Stimulated activated naive CD8-positive, alpha-beta T cell treated with anti-CD3 and anti-CD28 coated beads, Interleukin-15, amount 100 ng/mL, for 72 hours (primary cell): ENCODE measurements around the gene TIMM13.

Experiments used
- ATAC-seq: fragments of 150-1000 bp; cut with Tn5 transposase; 2 replicates; pipeline ENCODE4 v1.10.0; 2021; ENCODE audit warnings: mild to moderate bottlenecking, moderate library complexity
- DNase-seq, 2 donors: peaks; one replicate each; pipeline ENCODE4 v3.0.0; 2021 to 2022
- H3K27ac Mint-ChIP-seq, 2 donors: one replicate each; pipeline ENCODE4 v1.8.0; 2022; ENCODE audit warnings: mild to moderate bottlenecking in 2 of 2, mixed read lengths in 2 of 2, moderate library complexity in 2 of 2
- H3K27me3 Mint-ChIP-seq: one replicate; pipeline ENCODE4 v1.8.0; 2022; ENCODE audit warnings: mixed read lengths
- H3K4me1 Mint-ChIP-seq: one replicate; pipeline ENCODE4 v1.8.0; 2022; ENCODE audit warnings: mild to moderate bottlenecking, mixed read lengths
- H3K4me3 Mint-ChIP-seq, 2 donors: one replicate each; pipeline ENCODE4 v1.8.0; 2022; ENCODE audit warnings: mild to moderate bottlenecking in 2 of 2, mixed read lengths in 2 of 2, moderate library complexity in 1 of 2
- H3K9me3 Mint-ChIP-seq, 2 donors: one replicate each; pipeline ENCODE4 v1.8.0; 2022; ENCODE audit warnings: mixed read lengths in 2 of 2

TIMM13 gene

DNA sequence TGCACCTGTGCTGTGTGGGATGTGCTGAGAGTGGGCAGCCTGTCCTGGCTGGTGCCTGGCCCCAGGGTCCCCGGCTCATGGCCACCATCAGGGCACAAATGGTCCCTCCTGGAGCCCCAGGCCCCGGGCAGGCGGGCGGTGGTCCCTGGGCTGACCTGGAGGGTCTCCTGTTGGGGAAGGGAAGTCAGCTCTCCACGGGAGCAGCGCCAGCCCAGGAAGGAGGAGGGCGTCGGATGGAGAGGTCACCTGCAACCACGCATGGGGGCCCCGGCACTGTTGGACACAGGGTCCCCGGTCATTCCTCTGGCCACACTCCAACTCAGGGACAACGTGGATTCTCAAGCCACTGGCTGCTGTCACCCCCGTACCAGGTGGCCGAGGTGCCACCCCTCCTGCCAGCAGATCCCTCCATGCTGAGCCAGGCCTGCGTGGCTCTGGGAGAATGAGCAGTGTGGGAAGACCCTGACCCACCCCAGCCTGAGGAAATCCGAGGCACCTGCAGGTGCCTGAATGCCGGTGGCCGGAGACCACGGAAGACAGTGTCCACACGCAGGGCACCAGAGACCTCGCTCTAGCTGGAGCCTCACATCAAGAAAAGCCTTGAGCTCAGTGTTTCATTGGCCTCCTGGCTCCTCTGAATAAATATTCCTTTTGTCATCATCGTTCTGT, 15.9 kb upstream of the TIMM13 start:
- ATAC-seq (no peak), DNase-seq (no peak)
- H3K27ac Mint-ChIP-seq = no peak overlapping the region
- peak overlapping the region in 1 of 2 donors; percentile 11 for H3K4me3 Mint-ChIP-seq
- no peaks in the 10 kb centered on the region for H3K9me3 Mint-ChIP-seq
- no peaks in the 10 kb centered on the region for H3K27me3 Mint-ChIP-seq
- H3K4me1 Mint-ChIP-seq = peaks cover 27% of the 10 kb centered on the region

DNA sequence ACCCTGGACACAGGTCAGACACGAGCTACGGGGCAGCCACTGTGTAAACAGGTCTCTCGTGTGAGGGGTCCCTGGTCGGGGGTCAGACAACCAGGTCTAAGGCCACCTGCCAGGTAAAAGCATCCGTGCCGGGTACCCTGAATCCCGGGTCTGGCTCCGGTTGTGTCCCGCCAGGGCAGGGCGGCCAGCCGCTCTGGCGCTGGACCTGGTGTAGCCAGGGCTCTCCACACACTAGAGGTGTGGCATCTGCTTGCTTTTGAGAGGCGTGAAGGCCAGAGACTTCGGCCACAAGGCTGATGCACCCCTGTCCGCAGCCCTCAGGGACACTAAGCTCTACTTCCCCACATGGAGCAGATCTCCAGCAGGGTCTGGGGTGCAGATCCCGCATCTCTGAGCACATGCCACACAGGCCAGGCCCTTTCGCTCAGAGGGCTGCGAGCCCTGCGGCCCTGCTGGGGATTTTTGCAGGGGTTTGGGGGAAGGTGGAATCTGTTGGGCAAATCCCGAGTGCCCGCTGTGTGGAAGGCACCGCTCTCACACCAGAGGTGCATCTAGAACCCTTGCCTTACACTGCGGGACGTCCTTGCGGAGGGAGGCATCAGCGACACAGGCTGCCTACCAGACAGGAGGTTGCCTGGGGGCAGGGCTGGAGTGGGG, 13.8 kb upstream of the TIMM13 start:
- no peaks in the 10 kb centered on the region for H3K9me3 Mint-ChIP-seq
- H3K4me3 Mint-ChIP-seq = no peak overlapping the region
- H3K27ac Mint-ChIP-seq = no peak overlapping the region
- peaks cover 7% of the 10 kb centered on the region for H3K4me1 Mint-ChIP-seq
- H3K27me3 Mint-ChIP-seq = no peaks in the 10 kb centered on the region
- ATAC-seq (no peak), DNase-seq (no peak)

DNA sequence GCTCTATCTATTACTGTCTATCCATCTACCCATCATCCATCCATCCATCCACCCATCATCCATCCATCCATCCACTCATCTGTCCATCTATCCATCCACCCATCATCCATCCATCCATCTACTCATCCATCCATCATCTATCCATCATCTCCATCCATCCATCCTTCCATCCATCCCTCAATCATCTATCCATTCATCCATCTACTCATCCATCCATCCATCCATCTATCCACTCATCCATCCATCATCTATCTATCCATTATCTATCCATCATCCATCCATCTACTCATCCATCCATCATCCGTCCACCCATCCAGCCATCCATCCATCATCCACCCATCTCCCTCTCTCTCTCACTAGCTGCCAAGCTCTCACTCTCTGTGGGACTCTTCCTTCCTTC, 13.1 kb upstream of the TIMM13 start:
- ATAC-seq (no peak), DNase-seq (no peak)
- Mint-ChIP-seq H3K27ac (peak overlapping the region; percentile 0), H3K9me3 (no peaks in the 10 kb centered on the region), H3K27me3 (no peaks in the 10 kb centered on the region), H3K4me1 (peaks cover 4% of the 10 kb centered on the region), H3K4me3 (no peak overlapping the region)

DNA sequence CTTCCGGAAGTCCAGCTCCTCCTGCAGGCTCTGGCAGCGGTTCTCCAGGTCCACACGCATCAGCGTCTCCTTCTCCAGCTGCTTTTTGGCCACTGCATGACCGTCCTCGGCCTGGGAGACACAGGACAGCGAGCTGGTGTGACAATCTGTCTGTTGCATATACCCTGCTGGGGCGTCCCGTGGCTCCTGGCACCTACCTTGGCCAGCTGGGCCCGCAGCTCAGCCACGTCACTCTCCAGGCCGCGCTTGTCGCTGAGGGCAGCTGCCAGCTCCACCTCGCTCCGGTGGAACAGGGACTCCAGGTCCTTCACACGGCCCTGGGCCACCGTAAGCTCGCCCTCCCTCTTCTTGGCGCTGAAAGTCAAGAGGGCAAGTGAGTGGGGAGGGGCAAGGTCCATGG, 10.8 kb upstream of the TIMM13 start:
- DNase-seq (no peak), ATAC-seq (no peak)
- H3K4me1 Mint-ChIP-seq = peaks cover 4% of the 10 kb centered on the region
- H3K9me3 Mint-ChIP-seq = no peaks in the 10 kb centered on the region
- H3K4me3 Mint-ChIP-seq = no peak overlapping the region
- no peaks in the 10 kb centered on the region for H3K27me3 Mint-ChIP-seq
- no peak overlapping the region for H3K27ac Mint-ChIP-seq

DNA sequence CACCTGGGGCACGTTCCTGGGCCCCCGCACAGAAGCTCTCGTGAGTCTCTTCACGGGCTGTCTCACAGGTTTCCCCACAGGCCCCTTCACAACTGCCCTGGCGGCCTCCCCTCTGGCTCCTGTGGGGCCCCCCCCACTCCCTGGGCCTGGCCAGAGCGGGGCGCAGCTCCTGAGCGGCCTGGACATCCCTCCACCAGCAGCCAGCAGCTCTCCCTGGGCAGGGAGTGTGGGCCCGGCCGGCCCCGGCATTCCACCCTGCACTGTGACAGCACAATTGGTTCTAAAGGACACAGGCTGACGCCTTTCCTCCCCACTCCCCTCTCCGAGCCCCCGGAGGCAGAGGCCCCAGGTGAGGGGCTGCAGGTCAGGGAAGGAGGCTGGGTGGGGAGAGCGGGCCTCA, 9.5 kb upstream of the TIMM13 start:
- no peak for ATAC-seq

DNA sequence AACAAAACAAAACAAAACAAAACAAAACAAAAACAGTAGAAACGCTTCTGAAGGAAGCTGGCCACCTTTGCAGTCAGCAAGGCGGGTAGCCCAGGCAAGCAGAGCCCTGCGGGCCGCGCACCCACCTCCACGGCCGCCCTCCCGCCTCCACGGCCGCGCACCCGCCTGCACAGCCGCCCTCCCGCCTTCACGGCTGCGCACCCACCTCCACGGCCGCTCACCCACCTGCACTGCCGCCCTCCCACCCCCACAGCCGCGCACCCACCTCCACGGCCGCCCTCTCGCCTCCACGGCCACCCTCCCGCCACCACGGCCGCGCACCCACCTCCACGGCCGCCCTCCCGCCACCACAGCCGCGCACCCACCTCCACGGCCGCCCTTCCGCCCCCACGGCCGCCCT, 9.0 kb upstream of the TIMM13 start:
- Mint-ChIP-seq H3K4me3 (no peak overlapping the region), H3K4me1 (peaks cover under 1% of the 10 kb centered on the region), H3K27ac (no peak overlapping the region), H3K27me3 (no peaks in the 10 kb centered on the region), H3K9me3 (no peaks in the 10 kb centered on the region)
- DNase-seq (no peak), ATAC-seq (peak; percentile 63)

More for the DNA sequence above, 9.5 kb upstream of the TIMM13 start:
- Mint-ChIP-seq H3K4me1 (peaks cover 4% of the 10 kb centered on the region), H3K27ac (no peak overlapping the region), H3K27me3 (no peaks in the 10 kb centered on the region), H3K9me3 (no peaks in the 10 kb centered on the region), H3K4me3 (no peak overlapping the region)
- DNase-seq = no peak

DNA sequence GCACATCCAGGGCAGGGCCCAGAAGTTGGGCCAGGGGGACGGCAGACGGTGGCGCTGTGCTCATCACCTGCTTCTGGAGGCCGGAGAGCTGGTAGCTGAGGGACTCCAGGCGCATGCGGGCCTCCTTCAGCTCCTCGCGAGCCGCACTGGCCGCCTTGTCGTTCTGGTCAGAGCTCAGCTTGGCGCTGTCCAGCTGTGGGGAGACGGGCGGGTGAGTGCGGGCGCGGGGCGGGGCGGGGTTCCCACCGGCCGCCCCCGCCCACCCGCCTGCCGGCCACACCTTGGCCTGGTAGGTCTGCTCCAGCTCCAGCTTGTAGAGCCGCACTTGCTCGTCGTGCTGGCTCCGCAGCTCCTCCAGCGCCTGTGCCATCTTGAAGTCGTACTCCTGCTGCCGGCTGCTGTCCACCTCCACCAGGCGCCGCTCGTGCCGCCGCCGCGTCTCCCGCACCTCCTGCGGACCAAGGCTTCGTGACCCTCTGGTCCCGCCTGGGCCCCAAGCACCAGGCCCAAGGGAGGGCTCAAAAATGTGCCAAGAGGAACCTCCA, 7.4 kb upstream of the TIMM13 start:
- no peaks in the 10 kb centered on the region for H3K9me3 Mint-ChIP-seq
- no peak overlapping the region for H3K4me3 Mint-ChIP-seq
- no peaks in the 10 kb centered on the region for H3K27me3 Mint-ChIP-seq
- peak; percentile 15 for ATAC-seq
- H3K27ac Mint-ChIP-seq = no peak overlapping the region
- peaks cover 7% of the 10 kb centered on the region for H3K4me1 Mint-ChIP-seq
- DNase-seq = no peak

DNA sequence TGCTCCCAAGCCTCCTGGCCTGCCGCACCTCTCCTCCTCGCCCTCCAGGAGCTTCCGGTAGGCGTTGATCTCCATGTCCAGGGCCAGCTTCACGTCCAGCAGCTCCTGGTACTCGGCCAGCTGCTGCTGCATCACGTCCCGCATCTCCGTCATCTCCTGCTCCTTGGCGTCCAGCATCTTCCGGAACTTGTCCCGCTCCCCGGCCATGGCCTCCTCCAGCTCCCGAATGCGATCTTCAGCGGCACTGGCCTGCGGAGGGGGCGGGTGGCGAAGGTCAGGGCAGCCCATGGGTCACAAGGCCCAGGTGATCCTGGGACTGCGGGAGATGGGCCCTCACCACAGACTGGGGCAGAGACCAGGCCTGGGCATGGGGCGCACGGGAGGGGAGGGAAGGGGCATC, 6.9 kb upstream of the TIMM13 start:
- H3K9me3 Mint-ChIP-seq = no peaks in the 10 kb centered on the region

DNA sequence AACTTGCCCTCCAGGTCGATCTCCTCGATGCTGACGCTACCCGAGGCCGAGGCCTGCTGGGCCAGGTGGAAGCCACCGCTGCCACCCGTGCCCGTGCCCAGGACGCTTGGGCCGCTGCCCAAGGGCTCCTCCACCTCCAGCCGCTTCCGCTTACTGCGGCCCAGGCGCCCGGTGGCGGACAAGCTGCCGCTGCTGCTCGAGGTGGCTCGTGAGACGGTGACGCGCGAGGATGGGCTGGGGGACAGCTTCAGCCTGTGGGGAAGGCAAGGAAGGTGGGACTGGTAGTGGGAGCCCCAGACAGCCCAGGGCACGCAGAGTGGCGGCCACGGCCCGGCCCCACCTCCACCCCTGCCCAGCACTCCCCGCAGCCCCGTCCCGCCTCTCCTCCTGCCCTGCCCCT, 6.5 kb upstream of the TIMM13 start:
- H3K27me3 Mint-ChIP-seq = no peaks in the 10 kb centered on the region
- H3K9me3 Mint-ChIP-seq = no peaks in the 10 kb centered on the region
- DNase-seq (no peak), ATAC-seq (no peak)
- H3K27ac Mint-ChIP-seq = no peak overlapping the region
- H3K4me1 Mint-ChIP-seq = peaks cover 11% of the 10 kb centered on the region
- H3K4me3 Mint-ChIP-seq = no peak overlapping the region

More for the DNA sequence above, 6.9 kb upstream of the TIMM13 start:
- no peak for DNase-seq
- peak; percentile 7 for ATAC-seq
- Mint-ChIP-seq H3K27me3 (no peaks in the 10 kb centered on the region), H3K4me1 (peaks cover 7% of the 10 kb centered on the region), H3K27ac (no peak overlapping the region), H3K4me3 (no peak overlapping the region)

DNA sequence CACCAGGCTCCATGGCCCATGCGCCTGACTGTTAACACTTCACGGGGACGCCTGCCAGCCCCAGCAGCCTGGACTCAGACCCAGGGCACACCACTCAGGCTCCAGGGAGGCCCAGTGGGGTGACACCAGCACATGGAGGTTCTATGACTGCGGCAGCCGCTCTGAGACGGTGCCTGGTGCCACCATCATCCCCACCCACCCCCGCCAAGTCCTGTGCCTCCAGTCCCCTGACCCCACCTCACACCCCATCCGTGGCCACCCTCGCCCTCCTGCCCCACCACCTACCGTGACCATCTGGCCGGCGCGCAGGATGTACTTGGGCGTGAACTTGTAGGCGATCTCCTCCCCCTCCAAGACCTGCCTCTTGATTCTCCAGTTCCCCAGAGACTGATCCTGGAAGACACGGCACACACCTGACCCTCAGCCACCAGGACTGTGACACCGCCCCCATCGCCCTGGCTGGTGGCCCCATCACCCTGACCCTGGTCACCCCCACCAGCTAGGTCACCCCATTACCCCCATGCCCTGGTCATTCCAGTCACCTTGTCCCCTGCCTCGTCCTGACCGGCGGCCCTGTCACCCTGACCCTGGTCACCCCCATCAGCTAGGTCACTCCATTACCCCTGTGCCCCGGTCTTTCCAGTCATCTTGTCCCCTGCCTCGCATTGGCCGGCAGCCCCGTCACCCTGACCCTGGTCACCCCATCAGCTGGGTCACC, 4.9 kb upstream of the TIMM13 start:
- Mint-ChIP-seq H3K27ac (peak overlapping the region in 1 of 2 donors; percentile 54), H3K27me3 (no peaks in the 10 kb centered on the region), H3K9me3 (no peaks in the 10 kb centered on the region), H3K4me3 (no peak overlapping the region), H3K4me1 (peaks cover 27% of the 10 kb centered on the region)
- DNase-seq (no peak), ATAC-seq (no peak)

DNA sequence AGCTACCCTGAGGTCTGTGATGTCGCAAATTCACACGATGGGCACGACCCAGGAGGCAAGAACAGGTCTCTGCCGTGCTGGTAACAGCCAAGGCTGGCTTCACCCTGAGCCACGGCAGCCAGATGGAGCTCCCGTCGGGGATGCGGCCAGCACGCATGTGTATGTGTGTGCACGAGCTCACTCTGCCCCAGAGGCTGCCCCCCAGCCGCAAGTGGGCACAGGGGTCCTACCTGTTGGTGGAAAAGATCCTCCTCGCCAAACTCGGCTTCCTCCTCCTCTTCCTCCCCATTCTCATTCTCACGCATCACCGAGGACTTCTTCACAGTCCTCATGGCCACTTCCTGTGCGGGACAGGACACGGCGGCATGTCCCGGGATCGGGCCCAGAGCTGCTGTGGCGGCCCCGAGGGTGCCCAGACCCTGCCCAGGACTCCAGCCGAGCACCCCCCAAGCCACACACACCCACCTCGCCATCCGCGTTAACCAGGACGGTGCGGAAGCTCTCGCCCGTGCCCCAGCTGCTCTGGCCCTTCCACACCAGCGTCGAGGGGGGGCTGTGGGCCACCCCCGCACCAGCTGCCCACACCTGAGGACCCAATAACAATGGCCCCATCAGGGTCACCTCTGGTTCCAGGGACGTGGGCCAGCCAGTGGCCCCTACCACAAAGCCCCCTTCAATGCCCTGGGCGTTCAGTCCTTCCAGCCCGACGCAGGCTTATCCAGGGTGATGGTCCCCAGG, 4.1 kb upstream of the TIMM13 start:
- H3K27ac Mint-ChIP-seq = peak overlapping the region in 1 of 2 donors; percentile 54
- ATAC-seq (no peak), DNase-seq (no peak)
- no peaks in the 10 kb centered on the region for H3K9me3 Mint-ChIP-seq
- H3K4me3 Mint-ChIP-seq = no peak overlapping the region
- H3K27me3 Mint-ChIP-seq = no peaks in the 10 kb centered on the region
- H3K4me1 Mint-ChIP-seq = peaks cover 33% of the 10 kb centered on the region

DNA sequence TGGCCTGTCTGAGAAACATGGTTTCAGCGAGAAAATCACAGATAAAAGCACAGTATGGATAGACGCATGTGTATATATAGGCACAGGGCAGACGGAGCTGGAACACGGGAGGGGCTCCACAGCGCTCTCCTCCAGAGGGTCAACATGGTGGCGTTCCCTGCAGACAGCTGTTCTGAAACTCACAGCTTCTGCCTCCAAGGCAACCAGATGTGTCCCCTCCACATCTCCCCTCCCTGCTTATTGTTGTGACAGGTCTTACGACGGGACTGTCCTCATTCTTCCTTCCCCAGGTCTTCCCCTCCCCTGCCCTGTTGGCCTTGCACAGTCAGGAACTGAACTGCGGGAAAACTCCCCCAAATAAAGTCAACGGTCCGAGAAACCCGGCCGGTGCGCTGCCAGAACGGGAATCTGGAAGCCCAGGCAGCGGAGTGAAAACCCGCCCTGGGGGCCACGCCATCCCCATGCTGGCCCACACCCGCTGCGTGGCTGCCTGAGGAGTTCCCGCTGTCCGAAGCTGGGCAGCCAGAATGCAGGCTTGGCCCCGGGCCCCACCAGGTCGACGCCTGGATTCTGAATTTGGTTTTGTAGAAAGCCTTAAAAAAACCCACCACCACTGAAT, 2.6 kb upstream of the TIMM13 start:
- ATAC-seq (no peak), DNase-seq (no peak)
- Mint-ChIP-seq H3K27ac (peak overlapping the region in 1 of 2 donors; percentile 86), H3K9me3 (no peaks in the 10 kb centered on the region), H3K4me1 (peaks cover 43% of the 10 kb centered on the region), H3K4me3 (no peak overlapping the region), H3K27me3 (no peaks in the 10 kb centered on the region)

DNA sequence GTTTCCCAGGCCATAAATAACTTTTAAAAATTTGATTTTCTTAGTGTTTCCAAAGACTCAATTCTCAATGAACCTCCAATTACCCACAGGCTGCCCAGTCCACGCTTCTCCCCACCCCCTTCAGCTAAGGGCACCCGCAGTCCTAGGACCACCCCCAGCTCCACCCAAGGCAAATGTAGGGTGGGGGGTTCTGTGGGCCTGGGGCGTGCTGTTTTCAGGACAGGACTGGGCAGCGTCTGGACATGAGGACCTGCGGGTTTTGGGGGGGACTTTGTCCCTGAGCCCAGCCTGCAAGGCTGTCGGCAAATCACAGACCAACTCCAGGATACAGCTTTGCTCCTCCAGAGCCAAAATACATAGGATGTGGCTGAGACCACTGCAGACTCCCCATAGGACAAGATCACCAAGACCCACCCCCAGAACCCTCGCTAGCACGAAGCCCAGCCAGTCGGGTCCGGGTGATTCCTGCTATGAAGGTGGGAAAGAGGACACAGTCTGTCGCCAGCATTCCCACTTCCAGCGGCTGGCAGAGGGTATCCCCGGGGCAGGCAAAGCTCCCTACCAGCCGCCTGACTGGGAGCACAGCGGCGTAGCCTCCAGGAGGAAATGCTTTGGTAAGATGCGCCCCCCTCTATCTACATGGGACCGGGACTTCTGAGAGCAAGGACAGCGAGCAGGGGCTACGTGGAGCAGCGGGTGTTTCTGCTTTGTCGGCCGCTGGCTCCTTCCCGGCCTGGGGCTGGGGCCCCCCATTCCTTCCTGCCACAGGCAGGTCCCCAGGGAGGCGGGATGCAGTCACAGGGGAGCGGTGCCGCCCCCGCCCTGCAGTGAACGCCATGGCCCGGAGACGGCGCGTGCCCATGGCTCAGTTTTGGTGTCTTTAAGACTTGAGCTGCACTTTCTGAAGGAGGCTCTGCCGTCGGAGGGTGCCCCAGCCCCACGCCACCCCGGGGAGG, 1.6 kb upstream of the TIMM13 start:
- Mint-ChIP-seq H3K4me3 (no peak overlapping the region), H3K27me3 (no peaks in the 10 kb centered on the region), H3K27ac (peak overlapping the region in 1 of 2 donors; percentile 86), H3K4me1 (peaks cover 43% of the 10 kb centered on the region), H3K9me3 (no peaks in the 10 kb centered on the region)
- no peak for DNase-seq
- no peak for ATAC-seq

DNA sequence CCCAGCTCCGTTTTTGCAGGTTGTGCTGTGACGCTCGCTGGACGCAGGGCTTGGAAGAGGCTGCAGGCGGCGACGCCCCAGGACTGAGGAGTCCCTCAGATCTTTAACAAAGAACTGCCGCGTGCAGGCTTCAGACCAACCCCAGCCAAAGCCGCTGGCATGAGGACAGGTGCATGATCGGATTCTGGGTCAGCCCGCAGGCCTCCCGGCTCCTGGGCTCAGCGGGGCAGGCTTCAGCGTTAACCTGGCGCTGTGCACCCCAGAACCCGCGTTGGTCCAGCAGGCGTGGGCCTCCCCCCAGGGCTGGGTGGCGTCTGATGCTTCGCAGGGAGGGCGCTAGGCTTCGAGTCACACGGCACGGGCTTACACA, 920 bp upstream of the TIMM13 start:
- Mint-ChIP-seq H3K4me3 (peak overlapping the region in 1 of 2 donors; percentile 99), H3K27me3 (no peaks in the 10 kb centered on the region), H3K27ac (no peak overlapping the region), H3K4me1 (peaks cover 43% of the 10 kb centered on the region), H3K9me3 (no peaks in the 10 kb centered on the region)
- ATAC-seq = no peak
- no peak for DNase-seq
